Left ventricle myocardium superior (tissue), 1 donor: Measurements from ENCODE around the gene NACA2. TPM values are rescaled to one million over a fixed set of nuclear protein-coding genes. Genes with fewer than 3 reads are reported as not detected.
"Not testable (repeated sequence)": the region's sequence is repeated elsewhere in the genome, so short reads cannot be mapped to it uniquely, and the experiment has no call there.

ENCODE experiments used
- ATAC-seq: fragments of 200-7000 bp; cut with Tn5 transposase; one replicate; pipeline ENCODE4 v1.9.1; 2020; ENCODE audit warnings: mild to moderate bottlenecking, moderate library complexity
- DNase-seq: peaks from one replicate; pipeline ENCODE4 v3.0.0-alpha.2; 2020
- intact Hi-C: fragments of 100-400 bp; cut with micrococcal nuclease; formaldehyde crosslinking; loops from one replicate; pipeline ENCODE4 v1.11.0; 2022
- long read RNA-seq: library from polyadenylated mRNA; unstranded; transcript quantifications from one replicate; pipeline ENCODE4 v2.0.0, GENCODE V29; 2021
- total RNA-seq: library from RNA; stranded (reverse); fragmentation: NEBNext Ultra II Directional; extraction: Animal tissue kit (Norgen Biotek cat#: 25700); gene quantifications from one replicate; pipeline ENCODE4 v1.2.1, GENCODE V29; 2021
- donor health status: DM: no; HTN: yes; CAD: no; lungs with severe emphysema.

Gene NACA2
- not detected for total RNA-seq
- long read RNA-seq = 0 reads

DNA sequence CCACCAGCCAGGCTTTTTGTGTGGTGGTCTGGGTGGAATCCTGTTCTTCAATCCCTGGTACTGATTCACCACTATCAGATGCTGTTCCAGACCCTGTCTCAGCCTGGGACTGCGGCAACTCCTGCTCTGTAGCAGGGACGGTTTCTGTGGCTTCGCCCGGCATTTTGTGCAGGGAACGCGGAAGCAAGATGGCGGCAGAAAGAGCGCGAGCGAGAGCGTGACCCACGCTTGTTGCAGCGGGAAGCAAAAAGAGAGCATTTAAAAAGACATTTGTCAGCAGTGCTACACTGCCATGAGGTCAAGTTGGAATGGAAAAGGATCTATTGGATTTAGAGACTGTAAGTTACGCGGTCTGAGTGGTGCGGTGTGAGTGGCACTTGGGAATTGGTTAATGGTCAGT is at the start of gene NACA2:
TSS of gene NACA2 (minus strand) at position 202 of the 400 bp plus-strand sequence. CDS start at position 163, 39 bp downstream.
- intact Hi-C loops = no loop called here
- ATAC-seq (no peak), DNase-seq (no peak)

DNA sequence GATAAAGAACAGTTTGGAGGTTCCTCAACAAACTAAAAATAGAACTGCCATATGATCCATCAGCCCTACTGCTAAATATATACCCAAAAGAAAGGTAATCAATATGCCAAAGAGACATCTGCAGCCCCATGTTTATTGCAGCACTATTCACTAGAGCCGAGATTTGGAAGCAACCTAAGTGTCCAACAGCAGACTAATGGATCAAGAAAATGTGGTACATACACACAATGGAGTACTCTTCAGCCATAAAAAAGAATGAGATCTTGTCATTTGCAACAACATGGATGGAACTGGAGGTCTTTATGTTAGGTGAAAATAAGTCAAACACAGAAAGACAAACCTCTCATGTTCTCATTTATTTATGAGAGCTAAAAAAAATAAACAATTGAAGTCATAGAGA is 48.8 kb upstream of the NACA2 start:
- DNase-seq = no peak
- intact Hi-C loops = no loop called here
- ATAC-seq = no peak

DNA sequence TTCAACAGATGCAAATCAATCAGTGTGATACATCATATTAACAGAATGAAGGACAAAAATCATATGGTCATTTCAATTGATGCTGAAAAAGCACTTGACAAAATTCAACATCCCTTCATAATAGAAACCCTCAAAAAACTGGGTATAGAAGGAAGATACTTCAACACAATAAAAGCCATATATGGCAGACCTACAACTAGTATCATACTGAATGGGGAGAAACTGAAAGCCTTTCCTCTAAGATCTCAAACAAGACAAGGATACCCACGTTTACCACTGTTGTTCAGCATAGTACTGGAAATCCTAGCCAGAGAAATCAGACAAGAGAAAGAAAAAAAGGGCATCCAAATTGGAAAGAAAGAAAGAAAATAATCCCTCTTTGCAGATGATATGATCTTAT is 47.1 kb upstream of the NACA2 start:
- DNase-seq (no peak), ATAC-seq (no peak)
- intact Hi-C loops = no loop called here

DNA sequence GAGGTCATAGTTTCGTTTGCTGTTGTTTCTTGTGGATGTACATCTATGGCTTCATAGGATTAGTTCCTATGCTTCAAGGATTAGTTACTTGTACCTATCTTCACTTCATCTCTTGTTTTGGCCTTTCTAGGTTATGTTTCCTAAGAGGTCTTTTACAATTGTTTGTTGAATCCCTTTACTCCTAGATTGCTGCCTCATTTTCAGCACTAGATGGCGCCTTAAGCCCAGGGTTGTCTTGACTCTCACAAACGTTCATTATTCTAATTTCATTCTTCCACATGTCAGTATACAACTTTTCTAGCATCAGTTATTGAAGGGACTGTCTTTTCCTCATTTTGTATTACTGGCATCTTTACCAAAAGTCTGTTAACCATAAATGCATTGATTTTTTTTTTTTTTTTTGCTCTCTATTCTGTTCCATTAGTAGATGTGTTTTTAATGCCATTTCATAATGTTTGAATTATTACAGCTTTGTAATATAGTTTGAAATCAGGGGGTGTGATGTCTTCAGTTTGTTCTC is 45.0 kb upstream of the NACA2 start:
- ATAC-seq (no peak), DNase-seq (no peak)
- intact Hi-C loops = no loop called here

DNA sequence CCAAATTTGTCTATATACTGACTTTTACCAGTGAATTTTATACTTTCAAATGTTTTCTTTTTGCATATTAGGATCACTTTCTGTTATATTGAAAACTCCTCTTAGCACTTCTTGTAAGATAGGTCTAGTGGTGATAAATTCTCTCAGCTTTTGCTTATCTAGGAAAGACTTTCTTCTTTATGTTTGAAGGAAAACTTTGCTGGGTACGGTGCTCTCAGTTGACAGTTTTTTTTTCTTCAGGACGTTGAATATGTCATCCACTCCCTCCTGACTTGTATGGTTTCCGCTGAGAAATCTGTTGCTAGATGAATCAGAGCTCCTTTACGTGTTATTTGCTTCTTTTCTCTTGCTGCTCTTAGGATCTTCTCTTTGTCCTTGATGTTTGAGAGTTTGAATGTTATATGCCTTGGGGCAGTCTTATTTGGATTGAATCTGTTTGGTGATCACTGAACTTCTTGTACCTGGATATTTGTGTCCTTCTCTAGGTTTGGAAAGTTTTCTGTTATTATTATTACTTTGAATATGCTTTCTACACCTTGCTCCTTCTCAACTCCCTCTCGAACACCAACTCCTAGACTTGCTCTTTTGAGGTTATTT is 44.0 kb upstream of the NACA2 start:
- ATAC-seq (no peak), DNase-seq (no peak)
- intact Hi-C loops = no loop called here

DNA sequence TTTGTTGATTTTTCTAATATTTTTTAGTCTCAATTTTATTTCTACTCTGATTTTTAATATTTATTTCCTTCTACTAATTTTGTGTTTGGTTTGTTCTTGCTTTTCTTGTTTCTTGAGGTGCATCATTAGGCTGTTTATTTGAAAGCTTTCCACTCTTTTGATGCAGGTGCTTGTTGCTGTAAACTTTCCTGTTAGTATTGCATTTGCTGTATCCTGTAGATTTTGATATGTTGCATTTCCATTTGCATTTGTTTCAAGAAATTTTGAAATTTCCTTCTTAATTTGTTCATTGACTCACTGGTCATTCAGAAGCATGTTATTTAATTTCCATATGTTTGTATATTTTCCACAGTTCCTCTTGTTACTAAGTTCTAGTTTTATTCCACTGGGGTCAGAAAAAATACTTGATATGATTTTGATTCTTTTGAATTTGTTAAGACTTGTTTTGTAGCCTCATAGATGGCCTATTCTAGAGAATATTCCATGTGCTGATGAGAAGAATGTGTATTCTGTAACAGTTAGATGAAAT is 43.1 kb upstream of the NACA2 start:
- intact Hi-C loops = no loop called here
- DNase-seq (no peak), ATAC-seq (no peak)

DNA sequence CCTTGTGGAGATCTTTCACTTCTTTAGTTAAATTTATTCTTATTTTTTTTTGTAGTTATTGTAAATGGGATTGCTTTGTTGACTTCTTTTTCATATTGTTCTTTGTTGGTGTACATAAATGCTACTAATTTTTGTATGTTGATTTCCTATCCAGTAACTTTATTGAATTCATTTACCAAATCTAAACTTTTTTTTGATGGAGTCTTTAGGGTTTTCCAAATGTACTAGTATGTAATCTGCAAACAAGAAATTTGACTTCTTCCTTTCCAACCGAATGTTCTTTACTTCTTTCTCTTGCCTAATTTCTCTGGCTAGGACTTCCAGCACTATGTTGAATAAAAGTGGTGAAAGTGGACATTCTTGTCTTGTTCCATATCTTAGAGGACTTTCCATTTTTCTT is 41.8 kb upstream of the NACA2 start:
- DNase-seq = no peak
- intact Hi-C loops = no loop called here
- no peak for ATAC-seq

DNA sequence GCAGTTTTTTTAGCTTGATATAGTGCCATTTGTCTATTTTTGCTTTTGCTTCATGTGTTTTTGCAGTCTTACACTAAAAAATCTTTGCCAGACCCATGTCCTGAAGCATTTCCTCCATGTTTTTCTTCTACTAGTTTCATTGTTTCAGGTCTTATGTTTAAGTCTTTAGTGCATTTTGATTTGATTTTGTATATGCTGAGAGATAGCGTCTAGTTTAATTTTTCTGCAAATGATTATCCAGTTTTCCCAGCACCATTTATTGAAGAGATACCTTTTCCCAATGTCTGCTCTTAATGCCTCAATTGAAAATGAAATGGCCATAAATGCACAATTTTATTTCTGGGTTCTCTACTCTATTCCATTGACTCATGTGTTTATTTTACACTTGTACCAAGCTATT is 40.8 kb upstream of the NACA2 start:
- ATAC-seq = no peak
- no peak for DNase-seq
- intact Hi-C loops = no loop called here

DNA sequence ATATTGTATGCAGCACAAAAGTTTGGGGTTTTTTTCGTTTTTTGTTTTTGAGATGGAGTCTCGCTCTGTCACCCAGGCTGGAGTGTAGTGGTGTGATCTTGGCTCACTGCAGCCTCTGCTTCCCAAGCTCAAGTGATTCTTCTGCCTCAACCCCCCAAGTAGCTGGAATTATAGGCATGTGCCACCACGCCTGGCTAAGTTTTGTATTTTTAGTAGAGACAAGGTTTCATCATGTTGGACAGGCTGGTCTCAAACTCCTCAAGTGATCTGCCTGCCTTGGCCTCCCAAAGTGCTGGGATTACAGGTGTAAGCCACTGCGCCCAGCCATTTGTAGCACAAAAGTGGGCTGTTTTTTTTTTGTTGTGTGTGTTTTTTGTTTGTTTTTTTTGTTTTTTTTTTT is 37.1 kb upstream of the NACA2 start:
- intact Hi-C loops, ATAC-seq, DNase-seq: not testable (repeated sequence)

DNA sequence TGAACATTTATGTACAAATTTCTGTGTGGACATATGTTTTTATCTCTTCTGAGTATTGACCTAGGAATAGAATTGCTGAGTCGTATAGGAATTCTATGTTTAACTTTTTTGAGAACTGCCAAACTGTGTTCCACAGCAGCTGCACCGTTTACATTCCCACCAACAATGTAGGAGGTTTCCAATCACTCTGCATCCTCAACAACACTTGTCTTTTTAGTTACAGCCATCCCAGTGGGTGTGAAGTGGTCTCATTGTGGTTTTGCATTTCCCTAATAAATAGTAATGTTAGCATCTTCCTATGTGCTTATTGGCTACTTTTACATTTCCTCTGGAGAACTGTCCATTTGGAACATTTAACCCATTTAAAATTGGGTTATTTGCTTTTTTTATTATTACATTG is 36.6 kb upstream of the NACA2 start:
- intact Hi-C loops = no loop called here
- DNase-seq (no peak), ATAC-seq (no peak)

DNA sequence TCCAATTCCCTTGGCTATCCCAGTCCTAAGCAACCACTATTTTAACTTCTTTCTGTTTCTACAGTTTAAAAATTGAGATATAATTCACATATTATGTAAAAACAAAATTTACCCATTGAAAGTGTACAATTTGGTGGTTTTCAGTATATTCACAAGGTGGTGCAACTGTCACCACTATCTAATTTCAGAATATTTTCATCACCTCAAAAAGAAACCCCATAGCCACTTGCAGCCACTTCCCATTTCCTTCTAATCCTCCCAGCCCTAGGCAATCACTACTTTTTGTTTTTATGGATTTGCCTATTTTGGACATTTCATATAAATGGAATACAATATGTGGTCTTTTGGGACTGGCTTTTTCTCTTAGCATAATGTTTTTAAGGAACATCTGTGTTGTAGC is 36.1 kb upstream of the NACA2 start:
- intact Hi-C loops = no loop called here
- DNase-seq (no peak), ATAC-seq (no peak)

DNA sequence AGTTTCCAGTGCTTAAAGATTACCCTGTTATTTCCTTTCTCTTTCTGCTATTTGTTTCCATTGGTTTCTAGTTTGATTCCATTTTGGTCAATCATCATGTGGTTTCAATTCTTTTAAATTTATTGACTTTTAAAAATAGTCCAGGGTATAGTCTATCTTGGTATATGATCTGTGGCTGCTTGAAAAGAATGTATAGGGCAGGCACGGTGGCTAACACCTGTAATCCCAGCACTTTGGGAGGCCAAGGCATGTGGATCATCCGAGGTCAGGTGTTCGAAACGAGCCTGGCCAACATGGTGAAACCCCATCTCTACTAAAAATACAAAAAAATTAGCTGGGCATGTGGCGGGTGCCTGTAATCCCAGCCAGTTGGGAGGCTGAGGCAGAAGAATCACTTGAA is 34.5 kb upstream of the NACA2 start:
- no peak for ATAC-seq
- intact Hi-C loops = no loop called here

DNA sequence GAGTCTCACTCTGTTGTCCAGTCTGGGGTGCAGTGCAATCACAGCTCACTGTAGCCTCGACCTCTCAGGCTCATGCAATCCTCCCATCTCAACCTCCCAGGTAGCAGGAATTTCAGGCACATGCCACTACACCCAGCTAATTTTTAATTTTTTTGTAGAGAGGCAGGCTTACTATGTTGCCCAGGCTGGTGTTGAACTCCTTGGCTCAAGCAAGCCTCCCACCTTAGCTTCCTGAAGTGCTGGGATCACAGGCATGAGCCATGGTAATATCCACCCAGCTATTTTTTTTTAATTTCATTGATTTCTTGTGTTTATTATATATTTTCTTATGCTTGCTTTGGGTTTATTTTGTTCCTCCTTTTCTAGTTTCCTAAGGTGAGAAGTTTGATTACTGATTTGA is 33.9 kb upstream of the NACA2 start:
- intact Hi-C loops = no loop called here
- DNase-seq (no peak), ATAC-seq (no peak)

More for the DNA sequence above, 34.5 kb upstream of the NACA2 start:
- DNase-seq = no peak

DNA sequence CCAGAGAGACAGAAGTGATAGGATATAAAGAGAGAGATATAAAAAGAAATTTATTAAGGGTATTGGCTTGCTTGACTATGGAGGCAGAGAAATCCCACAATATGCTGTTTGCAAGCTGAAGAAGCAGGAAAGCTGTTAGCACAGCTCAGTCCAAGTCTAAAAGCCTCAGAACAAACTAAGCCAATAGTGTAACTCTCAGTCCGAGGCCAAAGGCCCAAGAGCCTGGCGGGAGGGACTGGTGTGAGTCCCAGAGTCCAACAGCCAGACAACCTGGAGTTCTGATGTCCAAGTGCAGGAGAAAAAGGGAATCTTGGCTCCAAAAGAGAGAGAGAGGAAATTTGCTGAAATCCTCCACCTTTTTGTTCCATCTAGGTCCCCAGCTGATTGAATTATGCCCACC is 30.3 kb upstream of the NACA2 start:
- DNase-seq (no peak), ATAC-seq (no peak)
- intact Hi-C loops = no loop called here

DNA sequence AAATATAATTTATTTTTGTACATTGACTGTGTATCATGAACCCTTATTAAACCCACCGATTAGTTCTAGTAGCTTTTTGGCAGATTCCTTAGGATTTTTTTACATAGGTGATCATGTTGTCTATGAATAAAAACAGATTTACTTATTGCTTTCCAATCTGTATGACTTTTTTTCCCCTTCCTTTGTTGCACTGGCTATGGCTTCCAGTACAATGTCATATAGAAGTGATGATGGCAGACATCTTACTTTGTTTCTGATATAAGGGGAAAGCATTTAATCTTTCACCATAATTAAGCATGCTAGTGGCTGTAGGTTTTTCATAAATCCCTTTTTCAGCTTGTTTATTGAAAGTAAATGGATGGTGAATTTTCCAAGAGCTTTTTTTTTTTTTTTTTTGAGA is 28.9 kb upstream of the NACA2 start:
- ATAC-seq = no peak
- DNase-seq = no peak
- intact Hi-C loops = no loop called here

DNA sequence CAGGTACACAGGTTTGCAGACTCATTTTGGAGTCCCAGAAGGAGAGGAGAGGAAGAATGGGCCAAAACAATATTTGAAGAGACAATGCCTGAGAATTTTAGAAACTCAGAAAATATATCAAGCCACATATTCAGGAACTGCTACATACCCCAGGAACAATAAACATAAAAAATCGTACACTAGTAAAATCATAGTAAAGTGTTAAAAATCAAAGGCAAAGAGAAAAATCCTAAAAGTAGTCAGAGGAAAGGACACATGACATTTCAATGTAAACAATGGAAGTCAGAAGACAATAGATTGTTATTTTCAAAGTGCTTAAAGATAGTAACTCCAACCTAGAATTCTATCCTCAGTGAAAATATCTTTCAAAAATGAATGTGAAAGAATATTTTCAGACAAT is 28.5 kb upstream of the NACA2 start:
- intact Hi-C loops = no loop called here
- DNase-seq = no peak
- ATAC-seq = no peak

DNA sequence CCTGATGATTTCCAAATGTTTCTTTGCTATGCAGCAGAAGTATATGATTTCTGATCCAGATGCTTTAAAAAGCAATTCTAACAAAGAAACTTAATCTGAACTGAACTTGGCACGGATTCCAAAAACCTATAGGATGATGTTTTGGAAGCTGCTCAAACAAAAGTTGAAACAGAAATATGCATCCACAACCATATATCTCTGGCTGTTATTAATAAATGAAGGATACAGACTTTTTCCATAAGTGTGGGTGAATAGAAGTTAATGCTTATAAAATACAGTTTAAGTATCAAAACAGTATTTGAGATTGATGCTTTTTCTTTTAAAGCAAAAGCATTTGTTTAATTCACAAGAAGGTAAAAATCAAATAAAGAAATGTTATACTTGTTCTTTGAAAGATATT is 27.9 kb upstream of the NACA2 start:
- ATAC-seq (no peak), DNase-seq (no peak)
- intact Hi-C loops = no loop called here

DNA sequence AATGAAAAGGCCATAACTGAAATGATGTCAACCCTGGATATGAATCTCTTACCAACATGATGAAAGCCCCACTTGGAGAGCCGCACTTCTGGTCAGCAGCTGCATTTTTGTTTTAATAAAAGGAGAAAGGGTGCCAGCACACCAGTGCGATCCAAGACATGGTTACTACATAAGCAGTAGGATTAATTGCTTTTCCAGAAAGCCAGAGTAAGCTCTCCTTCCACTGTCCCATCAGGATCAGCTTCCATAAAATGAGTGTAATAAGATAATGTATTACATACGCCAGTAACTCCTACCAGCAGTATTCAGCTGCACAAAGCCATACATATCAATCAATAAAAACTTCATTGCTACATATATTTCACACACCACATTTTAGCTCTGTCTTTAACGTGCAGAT is 26.3 kb upstream of the NACA2 start:
- intact Hi-C loops = no loop called here
- no peak for DNase-seq
- no peak for ATAC-seq

DNA sequence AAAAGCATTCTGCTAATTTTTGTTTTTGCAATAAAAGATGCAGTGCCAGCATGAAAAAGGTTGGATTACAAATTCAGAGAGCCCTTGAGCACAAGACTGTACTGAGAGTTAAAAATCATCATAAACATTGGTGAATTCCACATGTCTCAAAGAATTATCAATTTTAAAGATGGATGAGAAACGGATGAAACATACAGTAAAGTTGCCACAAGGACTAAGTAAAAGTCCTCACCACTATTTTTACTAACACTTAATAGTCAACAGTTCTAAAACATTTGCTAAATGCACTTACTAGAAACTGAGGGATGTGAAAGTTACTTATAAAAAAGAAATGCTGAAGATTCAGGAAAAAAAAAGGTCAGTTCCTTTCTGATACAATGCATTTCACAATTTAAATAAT is 25.8 kb upstream of the NACA2 start:
- intact Hi-C loops = no loop called here
- DNase-seq (no peak), ATAC-seq (no peak)

DNA sequence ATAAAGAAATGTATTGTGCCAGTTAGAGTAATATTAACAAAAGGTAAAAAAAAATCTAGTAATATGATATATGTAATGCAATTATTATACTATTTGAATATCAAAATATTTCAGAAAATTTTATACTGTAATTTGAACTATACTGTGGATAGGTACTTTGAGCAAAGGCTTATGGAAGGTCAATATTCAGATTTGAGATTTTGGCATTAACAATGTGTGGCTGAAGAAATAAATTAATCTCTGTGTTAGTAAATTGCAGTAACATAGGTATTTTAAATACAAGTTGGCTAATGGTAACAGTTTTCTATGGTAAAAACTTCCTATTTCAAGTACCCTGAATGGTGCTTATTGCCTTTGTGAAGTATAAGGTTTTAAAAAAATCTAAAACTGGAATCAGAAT is 23.2 kb upstream of the NACA2 start:
- intact Hi-C loops = no loop called here
- DNase-seq (no peak), ATAC-seq (no peak)

DNA sequence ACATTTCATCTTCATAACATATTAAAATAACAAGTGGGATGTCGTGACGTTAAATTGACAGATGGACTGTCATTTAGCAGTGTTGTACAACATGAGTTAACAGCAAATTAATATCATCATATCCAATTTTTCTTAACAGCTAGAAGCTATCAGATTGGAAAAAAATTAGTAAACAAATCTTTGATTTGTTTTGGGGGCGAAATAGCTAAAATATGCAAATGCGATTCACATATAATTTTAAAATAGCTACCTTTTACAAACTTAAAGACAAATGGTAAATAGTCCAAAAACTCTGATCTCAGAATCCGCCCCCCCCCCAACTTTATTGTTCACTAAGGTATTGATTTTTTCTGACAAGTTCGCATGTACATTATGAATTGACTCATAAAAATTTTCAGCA is 20.3 kb upstream of the NACA2 start:
- DNase-seq = no peak
- ATAC-seq = no peak

DNA sequence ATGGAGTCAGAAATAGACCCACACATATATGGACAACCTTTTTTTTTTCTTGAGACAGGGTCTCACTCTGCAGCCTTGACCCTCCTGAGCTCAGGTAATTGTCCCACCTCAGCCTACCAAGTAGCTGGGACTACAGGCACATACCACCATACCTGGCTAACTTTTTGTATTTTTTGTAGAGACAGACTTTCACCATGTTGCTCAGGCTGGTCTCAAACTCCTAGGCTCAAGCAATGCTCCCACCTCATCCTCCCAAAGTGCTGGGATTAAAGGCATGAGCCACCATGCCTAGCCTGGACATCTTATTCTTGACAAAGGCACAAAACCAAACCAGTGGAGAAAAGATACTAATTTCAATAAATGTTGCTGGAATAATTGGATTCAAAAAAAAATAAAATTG is 14.7 kb upstream of the NACA2 start:
- ATAC-seq = no peak

More for the DNA sequence above, 20.3 kb upstream of the NACA2 start:
- intact Hi-C loops = no loop called here

More for the DNA sequence above, 14.7 kb upstream of the NACA2 start:
- DNase-seq = no peak
- intact Hi-C loops = no loop called here
